Right cardiac atrium (tissue), 5 donors: Measurements from ENCODE around the gene FFAR3. TPM values are rescaled to one million over a fixed set of nuclear protein-coding genes. Genes with fewer than 3 reads are reported as not detected.

Experiments used
- ATAC-seq, 2 donors: fragments of 200-7000 bp; cut with Tn5 transposase; one replicate each; pipeline versions ENCODE4 v1.8.0 to v1.9.1; 2020; ENCODE audit warnings: moderate library complexity in 2 of 2, mild to moderate bottlenecking in 1 of 2
- DNase-seq, 3 donors: peaks; one replicate each; pipeline ENCODE4 v3.0.0-alpha.2; 2020
- H3K27ac ChIP-seq: one replicate; pipeline ENCODE4 v1.5.1; 2013; ENCODE audit warnings: mild to moderate bottlenecking, low read length, control low read depth, moderate library complexity
- H3K27me3 ChIP-seq: one replicate; pipeline ENCODE4 v1.6.1; 2013; ENCODE audit not compliant: control insufficient read depth, insufficient read depth
- H3K4me1 ChIP-seq: one replicate; pipeline ENCODE4 v1.6.1; 2013; ENCODE audit warnings: low read length; ENCODE audit not compliant: control insufficient read depth, insufficient read depth
- H3K4me3 ChIP-seq: one replicate; pipeline ENCODE4 v1.5.1; 2013; ENCODE audit warnings: low read length, control low read depth
- H3K9me3 ChIP-seq: one replicate; pipeline ENCODE4 v1.6.1; 2013; ENCODE audit warnings: low read length; ENCODE audit not compliant: control insufficient read depth
- WGBS: extraction: QIAGEN DNeasy Blood & Tissue Kit; methylation state at CpG from one replicate; pipeline ENCODE4 v1.1.7; 2013; 5-methylcytosine and 5-hydroxymethylcytosine counted together
- intact Hi-C, 4 donors: fragments of 100-400 bp; cut with DNase I; formaldehyde crosslinking; loops; one replicate each; pipeline versions ENCODE4 v1.11.0 to v1.14.0; 2022 to 2023
- polyA plus RNA-seq: library from polyadenylated mRNA; stranded (reverse); fragments of 200-250 nt; gene quantifications from one replicate; pipeline ENCODE4 v1.2.3, GENCODE V29; 2013
- total RNA-seq, 4 donors: library from RNA; stranded (reverse); fragmentation: NEBNext Ultra II Directional; extraction: Animal tissue kit (Norgen Biotek cat#: 25700); gene quantifications; one replicate each; pipeline ENCODE4 v1.2.1, GENCODE V29; 2021
- donor health status: healthy with polysubstance abuse.
- donor health status: DM: no; HTN: yes; CAD: no.
- donor health status: DM: no; HTN: no; CAD: no.
- donor health status: DM: no; HTN: yes; CAD: no; lungs with severe emphysema.
- donor health status: DM: yes; HTN: yes; CAD: no.

Gene FFAR3
- total and polyA plus RNA-seq, 5 donors, result 0.05 to 0.31 TPM; not detected in 3

DNA sequence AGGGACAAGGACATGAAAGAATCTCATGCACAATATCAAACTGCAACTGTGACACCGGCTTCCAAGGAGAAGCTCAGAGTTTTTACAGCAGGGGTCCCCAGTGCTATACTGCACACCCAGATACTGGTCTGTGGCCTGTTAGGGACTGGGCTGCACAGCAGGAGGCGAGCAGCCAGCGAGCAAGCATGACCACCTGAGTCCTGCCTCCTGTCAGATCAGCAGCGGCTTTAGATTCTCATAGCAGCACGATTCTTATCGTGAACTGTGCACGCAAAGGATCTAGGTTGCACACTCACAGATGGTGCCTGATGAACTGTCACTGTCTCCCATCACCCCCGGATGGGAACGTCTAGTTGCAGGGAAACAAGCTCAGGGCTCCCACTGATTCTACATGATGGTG lies 42.4 kb upstream of the FFAR3 start:
- intact Hi-C loops, result no loop called here
- peak in 1 of 3 donors; percentile 27 for DNase-seq
- H3K4me3 ChIP-seq, result no peak overlapping the region
- no peaks in the 10 kb centered on the region for H3K27me3 ChIP-seq
- 72% methylated on average over 9 of the region's 9 CpGs for WGBS
- H3K27ac ChIP-seq, result no peak overlapping the region
- H3K9me3 ChIP-seq, result no peaks in the 10 kb centered on the region
- peaks cover 3% of the 10 kb centered on the region for H3K4me1 ChIP-seq
- ATAC-seq, result no peak

- WGBS, result 87% methylated on average over 9 of the region's 9 CpGs
- intact Hi-C loops, result no loop called here
- Histone ChIP-seq H3K9me3 (no peaks in the 10 kb centered on the region), H3K27ac (no peak overlapping the region), H3K27me3 (no peaks in the 10 kb centered on the region), H3K4me1 (peaks cover 3% of the 10 kb centered on the region), H3K4me3 (no peak overlapping the region)
- peak in 1 of 3 donors; percentile 4 for DNase-seq
- ATAC-seq, result no peak
These were observed 41.7 kb upstream of the FFAR3 start for GRCh38 chr19:35316560-35316959.

GRCh38 chr19:35317464-35318043 lies 40.7 kb upstream of the FFAR3 start:
- intact Hi-C loops, result no loop called here
- Histone ChIP-seq H3K9me3 (no peaks in the 10 kb centered on the region), H3K27ac (no peak overlapping the region), H3K4me1 (peaks cover 3% of the 10 kb centered on the region), H3K4me3 (no peak overlapping the region), H3K27me3 (no peaks in the 10 kb centered on the region)
- DNase-seq (peak in 1 of 3 donors; percentile 28), ATAC-seq (no peak)
- WGBS, result 77% methylated on average over 7 of the region's 7 CpGs

GRCh38 chr19:35318679-35319448 lies 39.4 kb upstream of the FFAR3 start:
- Histone ChIP-seq H3K9me3 (no peaks in the 10 kb centered on the region), H3K27me3 (no peaks in the 10 kb centered on the region), H3K4me3 (no peak overlapping the region), H3K4me1 (peaks cover 3% of the 10 kb centered on the region), H3K27ac (no peak overlapping the region)
- DNase-seq (peak; percentile 72 to 78 (median 72)), ATAC-seq (peak; percentile 71 to 91)
- WGBS, result 48% methylated on average over 16 of the region's 16 CpGs
- intact Hi-C loops, result no loop called here

- peak in 1 of 3 donors; percentile 35 for DNase-seq
- Histone ChIP-seq H3K27ac (no peak overlapping the region), H3K9me3 (no peaks in the 10 kb centered on the region), H3K4me3 (no peak overlapping the region), H3K27me3 (no peaks in the 10 kb centered on the region), H3K4me1 (peaks cover 3% of the 10 kb centered on the region)
- peak in 1 of 2 donors; percentile 25 for ATAC-seq
- intact Hi-C loops, result no loop called here
- WGBS, result 36% methylated on average over 12 of the region's 12 CpGs
These were observed 38.1 kb upstream of the FFAR3 start for GRCh38 chr19:35320065-35320713.

GRCh38 chr19:35321291-35321690 lies 37.0 kb upstream of the FFAR3 start:
- 92% methylated on average over 2 of the region's 2 CpGs for WGBS
- ATAC-seq, result no peak

GRCh38 chr19:35322014-35322413 lies 36.2 kb upstream of the FFAR3 start:
- DNase-seq (peak in 1 of 3 donors; percentile 11), ATAC-seq (no peak)
- intact Hi-C loops, result no loop called here
- H3K27me3 ChIP-seq, result no peaks in the 10 kb centered on the region
- WGBS, result 94% methylated on average over 9 of the region's 9 CpGs
- peaks cover 3% of the 10 kb centered on the region for H3K4me1 ChIP-seq
- H3K9me3 ChIP-seq, result no peaks in the 10 kb centered on the region
- H3K4me3 ChIP-seq, result no peak overlapping the region
- H3K27ac ChIP-seq, result no peak overlapping the region

More at GRCh38 chr19:35321291-35321690, 37.0 kb upstream of the FFAR3 start:
- no peak overlapping the region for H3K4me3 ChIP-seq
- no peak overlapping the region for H3K27ac ChIP-seq
- peaks cover 3% of the 10 kb centered on the region for H3K4me1 ChIP-seq
- no peaks in the 10 kb centered on the region for H3K9me3 ChIP-seq
- intact Hi-C loops, result no loop called here
- DNase-seq, result no peak
- H3K27me3 ChIP-seq, result no peaks in the 10 kb centered on the region

GRCh38 chr19:35327642-35328041 lies 30.6 kb upstream of the FFAR3 start:
- Histone ChIP-seq H3K4me3 (no peak overlapping the region), H3K27me3 (no peaks in the 10 kb centered on the region), H3K4me1 (no peaks in the 10 kb centered on the region), H3K9me3 (no peaks in the 10 kb centered on the region), H3K27ac (no peak overlapping the region)
- ATAC-seq, result no peak
- 67% methylated on average over 4 of the region's 4 CpGs for WGBS
- no peak for DNase-seq
- intact Hi-C loops, result no loop called here

GRCh38 chr19:35328851-35329285 lies 29.4 kb upstream of the FFAR3 start, which contains the start of gene CD22:
TSS of gene CD22 (plus strand) at chr19:35329187. CDS start at chr19:35332041, 2,854 bp downstream.
- intact Hi-C loops, result no loop called here

DNA sequence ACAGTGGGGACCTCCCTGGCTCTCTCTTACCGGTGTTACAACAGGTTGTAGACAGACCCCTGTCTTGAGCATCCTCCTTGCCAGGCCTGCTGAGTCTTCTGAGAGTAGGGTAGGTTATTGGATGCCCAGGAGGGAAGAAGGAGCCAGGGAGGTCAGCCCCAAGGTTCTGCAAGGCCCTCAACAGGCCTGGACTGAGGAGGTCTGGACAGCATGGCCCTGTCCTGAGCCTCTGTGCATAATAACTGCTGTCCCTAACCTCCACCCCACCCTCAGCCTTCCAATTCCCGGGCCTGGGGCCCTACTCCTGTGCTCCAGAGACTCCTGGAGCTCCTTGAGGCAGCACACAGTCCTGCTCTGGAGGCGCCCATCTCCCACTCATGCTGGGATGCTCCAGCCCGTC lies 28.9 kb upstream of the FFAR3 start:
- Histone ChIP-seq H3K9me3 (no peaks in the 10 kb centered on the region), H3K4me3 (no peak overlapping the region), H3K27ac (no peak overlapping the region), H3K4me1 (no peaks in the 10 kb centered on the region), H3K27me3 (no peaks in the 10 kb centered on the region)
- ATAC-seq, result peak in 1 of 2 donors; percentile 16
- intact Hi-C loops, result no loop called here
- 84% methylated on average over 4 of the region's 4 CpGs for WGBS
- peak in 1 of 3 donors; percentile 23 for DNase-seq

More at GRCh38 chr19:35328851-35329285, 29.4 kb upstream of the FFAR3 start, which contains the start of gene CD22:
- WGBS, result 75% methylated on average over 12 of the region's 12 CpGs
- Histone ChIP-seq H3K4me3 (no peak within 1 kb of the TSS), H3K4me1 (no peaks in the 10 kb centered on the region), H3K27me3 (no peaks in the 10 kb centered on the region), H3K27ac (no peak within 1 kb of the TSS), H3K9me3 (no peaks in the 10 kb centered on the region)
- peak in 1 of 3 donors; percentile 13 for DNase-seq
- ATAC-seq, result no peak

DNA sequence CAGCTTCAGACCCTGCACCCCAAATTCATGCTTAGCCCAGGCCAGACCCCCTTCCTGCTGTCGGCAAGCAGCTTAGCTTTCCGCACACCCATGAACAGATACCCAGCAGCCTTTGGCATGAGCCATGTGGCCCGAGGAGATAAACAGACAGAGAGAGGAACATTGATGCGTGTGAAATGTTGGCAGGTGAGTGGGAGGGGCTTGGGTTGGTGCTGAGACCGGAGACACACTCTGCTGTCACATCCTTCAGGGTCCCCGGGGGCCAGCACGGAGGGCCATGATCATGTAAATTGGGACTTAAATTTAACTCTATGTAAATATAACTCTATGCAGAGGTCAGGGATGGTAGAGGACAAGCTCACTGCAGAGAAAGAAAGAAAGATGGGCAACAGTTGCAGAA lies 27.8 kb upstream of the FFAR3 start:
- H3K27me3 ChIP-seq, result no peaks in the 10 kb centered on the region

More for the DNA sequence above, 27.8 kb upstream of the FFAR3 start:
- Histone ChIP-seq H3K4me3 (no peak overlapping the region), H3K27ac (no peak overlapping the region), H3K9me3 (no peaks in the 10 kb centered on the region), H3K4me1 (no peaks in the 10 kb centered on the region)
- intact Hi-C loops, result no loop called here
- 53% methylated on average over 7 of the region's 7 CpGs for WGBS
- DNase-seq (peak in 2 of 3 donors; percentile 2 to 17), ATAC-seq (no peak)
